Pancreas (tissue), 10 donors: ENCODE measurements around the gene SMARCD3. TPM values are rescaled to one million over a fixed set of nuclear protein-coding genes. Genes with fewer than 3 reads are reported as not detected.

Experiments
- ATAC-seq, 4 donors: fragments of 200-7000 bp; cut with Tn5 transposase; one replicate each; pipeline versions ENCODE4 v1.8.0 to v1.9.1; 2020; ENCODE audit warnings: mild to moderate bottlenecking in 4 of 4, moderate library complexity in 4 of 4
- DNase-seq, 6 donors: peaks; one replicate each; pipeline ENCODE4 v3.0.0-alpha.2; 2020
- FAIRE-seq: peaks from 2 replicates; lab custom pipeline; 2012; peaks lifted over from hg19 to GRCh38; lab: Jason Lieb, UNC
- H3K27ac ChIP-seq, 4 donors: fragments of 200-600 bp; sonication (generic); 1 replicate in 3 of 4; 2 replicates in 1 of 4; pipeline versions ENCODE4 v1.5.0 to v1.8.0; 2020
- H3K27me3 ChIP-seq, 4 donors: fragments of 200-600 bp; one replicate each; pipeline ENCODE4 v1.8.0; 2021
- H3K36me3 ChIP-seq, 3 donors: fragments of 200-600 bp; sonication (generic) in 1 of 3; one replicate each; pipeline versions ENCODE4 v1.5.0 to v1.8.0; 2020 to 2021
- H3K4me1 ChIP-seq, 3 donors: fragments of 200-600 bp; one replicate each; pipeline ENCODE4 v1.8.0; 2021
- H3K4me3 ChIP-seq, 4 donors: fragments of 200-600 bp; sonication (generic) in 2 of 4; one replicate each; pipeline versions ENCODE4 v1.5.0 to v1.8.0; 2020 to 2021
- H3K9me3 ChIP-seq, 4 donors: fragments of 200-600 bp; one replicate each; pipeline ENCODE4 v1.8.0; 2021
- CTCF ChIP-seq, 4 donors: fragments of 200-600 bp; sonication (generic) in 3 of 4; IDR thresholded peaks; one replicate each; pipeline versions ENCODE4 v1.5.0 to v1.8.0; 2021; ENCODE audit warnings: antibody characterized with exemption in 4 of 4
- WGBS, 2 donors: extraction: QIAGEN DNeasy Blood & Tissue Kit; methylation state at CpG; one replicate each; pipeline ENCODE4 v1.1.7; 2013; 5-methylcytosine and 5-hydroxymethylcytosine counted together
- intact Hi-C, 3 donors: fragments of 100-400 bp; cut with DNase I; formaldehyde crosslinking; loops; one replicate each; pipeline versions ENCODE4 v1.11.1 to v1.14.2; 2022
- polyA plus RNA-seq, 2 donors: library from polyadenylated mRNA; stranded (reverse); fragments of 200-250 nt; gene quantifications; one replicate each; pipeline ENCODE4 v1.2.3, GENCODE V29; 2013
- total RNA-seq, 6 donors: library from RNA; stranded (reverse); fragmentation: NEBNext Ultra II Directional in 4 of 6; extraction: Animal tissue kit (Norgen Biotek cat#: 25700) in 4 of 6; gene quantifications; one replicate each; pipeline versions ENCODE4 v1.2.1 to v1.2.4, GENCODE V29; 2021 to 2023
- donor health status: healthy with polysubstance abuse.
- donor health status: DM: no; HTN: no; CAD: no; lungs with moderate emphysema.
- donor health status: DM: no; HTN: no; CAD: no.
- donor health status: control.
- donor health status: control.
- donor health status: Bipolar disorder and iron deficiency.
- donor health status: DM: yes; HTN: yes; CAD: no.
- donor health status: DM: no; HTN: no; CAD: no.
- donor health status: DM: no; HTN: no; CAD: no.
- donor health status: DM: yes; HTN: yes; CAD: no.

SMARCD3 gene
- total and polyA plus RNA-seq, 8 donors: 13.0 to 69.9 (median 22.7) TPM

GRCh38 chr7:151195616-151196450 lies 52.7 kb downstream of the SMARCD3 start:
- DNase-seq (no peak), FAIRE-seq (no peak), ATAC-seq (no peak)
- Histone ChIP-seq H3K4me1 (no peaks in the 10 kb centered on the region), H3K4me3 (no peak overlapping the region), H3K9me3 (no peaks in the 10 kb centered on the region), H3K27me3 (no peaks in the 10 kb centered on the region), H3K36me3 (no peaks in the 10 kb centered on the region), H3K27ac (no peak overlapping the region)
- intact Hi-C loops: no loop called here
- TF ChIP-seq CTCF (IDR thresholded peaks at IDR 0.05): no peak
- 36 to 39% methylated on average over 19 of the region's 19 CpGs for WGBS, 2 donors

- Histone ChIP-seq H3K4me1 (no peaks in the 10 kb centered on the region), H3K9me3 (no peaks in the 10 kb centered on the region), H3K36me3 (no peaks in the 10 kb centered on the region), H3K27ac (no peak overlapping the region), H3K4me3 (no peak overlapping the region), H3K27me3 (no peaks in the 10 kb centered on the region)
- FAIRE-seq (no peak), DNase-seq (no peak), ATAC-seq (no peak)
- TF ChIP-seq CTCF (IDR thresholded peaks at IDR 0.05): no peak
- intact Hi-C loops: no loop called here
- WGBS, 2 donors: 60 to 66% methylated on average over 7 of the region's 7 CpGs
Measured at GRCh38 chr7:151194188-151194587, 54.3 kb downstream of the SMARCD3 start.

- no peaks in the 10 kb centered on the region for H3K27me3 ChIP-seq
- ATAC-seq: no peak
- no peaks in the 10 kb centered on the region for H3K4me1 ChIP-seq
- no peak overlapping the region for H3K27ac ChIP-seq
- no peak for TF ChIP-seq CTCF (IDR thresholded peaks at IDR 0.05)
- DNase-seq: no peak
- no peaks in the 10 kb centered on the region for H3K9me3 ChIP-seq
- no peak for FAIRE-seq
- no peaks in the 10 kb centered on the region for H3K36me3 ChIP-seq
- 81 to 94% methylated on average over 14 of the region's 14 CpGs for WGBS, 2 donors
- no peak overlapping the region for H3K4me3 ChIP-seq
- intact Hi-C loops: no loop called here
Measured at GRCh38 chr7:151193203-151193978, 55.1 kb downstream of the SMARCD3 start.

GRCh38 chr7:151192002-151192539 lies 56.4 kb downstream of the SMARCD3 start:
- Histone ChIP-seq H3K4me1 (no peaks in the 10 kb centered on the region), H3K27ac (no peak overlapping the region), H3K9me3 (no peaks in the 10 kb centered on the region), H3K36me3 (no peaks in the 10 kb centered on the region), H3K27me3 (no peaks in the 10 kb centered on the region), H3K4me3 (no peak overlapping the region)
- DNase-seq (no peak), ATAC-seq (no peak), FAIRE-seq (no peak)
- intact Hi-C loops: no loop called here
- WGBS, 2 donors: 87 to 94% methylated on average over 23 of the region's 23 CpGs
- no peak for TF ChIP-seq CTCF (IDR thresholded peaks at IDR 0.05)
